Esophagus squamous epithelium (tissue), 4 donors: Measurements from ENCODE around the gene PEAR1.

Source experiments
- POLR2A ChIP-seq, 4 donors: fragments of 450-650 bp; IDR thresholded peaks; one replicate each; pipeline ENCODE4 v1.6.1; 2017; ENCODE audit warnings: antibody characterized with exemption in 4 of 4, mild to moderate bottlenecking in 4 of 4, moderate library complexity in 3 of 4
- TF ChIP-seq, protein P1 (sequence below), 6 experiments: fragments of 450-650 bp in 4 of 6; fragments of 200-600 bp in 2 of 6; sonication (generic) in 2 of 6; IDR thresholded peaks; one replicate each; pipeline ENCODE4 v1.5.1; 2016 to 2019; ENCODE audit warnings: antibody characterized with exemption in 6 of 6, mild to moderate bottlenecking in 4 of 6, moderate library complexity in 4 of 6

GRCh38 chr1:156882543-156882942 is 11.0 kb upstream of the PEAR1 start:
- TF ChIP-seq, protein P1, sequence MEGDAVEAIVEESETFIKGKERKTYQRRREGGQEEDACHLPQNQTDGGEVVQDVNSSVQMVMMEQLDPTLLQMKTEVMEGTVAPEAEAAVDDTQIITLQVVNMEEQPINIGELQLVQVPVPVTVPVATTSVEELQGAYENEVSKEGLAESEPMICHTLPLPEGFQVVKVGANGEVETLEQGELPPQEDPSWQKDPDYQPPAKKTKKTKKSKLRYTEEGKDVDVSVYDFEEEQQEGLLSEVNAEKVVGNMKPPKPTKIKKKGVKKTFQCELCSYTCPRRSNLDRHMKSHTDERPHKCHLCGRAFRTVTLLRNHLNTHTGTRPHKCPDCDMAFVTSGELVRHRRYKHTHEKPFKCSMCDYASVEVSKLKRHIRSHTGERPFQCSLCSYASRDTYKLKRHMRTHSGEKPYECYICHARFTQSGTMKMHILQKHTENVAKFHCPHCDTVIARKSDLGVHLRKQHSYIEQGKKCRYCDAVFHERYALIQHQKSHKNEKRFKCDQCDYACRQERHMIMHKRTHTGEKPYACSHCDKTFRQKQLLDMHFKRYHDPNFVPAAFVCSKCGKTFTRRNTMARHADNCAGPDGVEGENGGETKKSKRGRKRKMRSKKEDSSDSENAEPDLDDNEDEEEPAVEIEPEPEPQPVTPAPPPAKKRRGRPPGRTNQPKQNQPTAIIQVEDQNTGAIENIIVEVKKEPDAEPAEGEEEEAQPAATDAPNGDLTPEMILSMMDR (IDR thresholded peaks at IDR 0.05), result no peak
- TF ChIP-seq POLR2A (IDR thresholded peaks at IDR 0.05), result no peak
